ENCODE results near the gene AKAP10.

GRCh38 chr17:19883537-19884215 is 94.0 kb downstream of the AKAP10 start:
- no peak for TF ChIP-seq CTCF (IDR thresholded peaks at IDR 0.05)
- TF ChIP-seq EZH2 (IDR thresholded peaks at IDR 0.05; ENCODE audit: borderline replicate concordance, insufficient read depth, low read depth, low read length, poor library complexity, severe bottlenecking), result no peak

Data from B cell (primary cell).